ENCODE data around the gene ADAMTS6. TPM values are rescaled to one million over a fixed set of nuclear protein-coding genes. Genes with fewer than 3 reads are reported as not detected.
A peak's percentile ranks its signal among the peaks of the same experiment; 100 is the strongest.

The ADAMTS6 gene
- polyA plus RNA-seq, 1 experiment, result 28.0 TPM

GRCh38 chr5:65128226-65128625 lies 353.5 kb downstream of the ADAMTS6 start:
- POLR2A ChIA-PET, result interaction anchor here (1.1 kb wide), 1 partner anchor 352 kb away, joined by 3 read pairs; no protein-coding TSS in a partner anchor
- Histone ChIP-seq H3K27me3 (ENCODE audit: control insufficient read depth, insufficient read depth, low read length) (no peaks in the 10 kb centered on the region), H3K4me3 (ENCODE audit: low read depth, low read length) (no peak overlapping the region), H3K36me3 (ENCODE audit: control insufficient read depth, insufficient read depth, low read length) (no peaks in the 10 kb centered on the region)
- CTCF ChIA-PET, result interaction anchor here (1.2 kb wide), 1 partner anchor 28 kb away, joined by 5 read pairs; no protein-coding TSS in a partner anchor
- no peak for DNase-seq (ENCODE audit: low read depth)
- no peak for TF ChIP-seq CTCF (IDR thresholded peaks at IDR 0.05; ENCODE audit: insufficient read depth, low read depth, low read length)

- H3K4me3 ChIP-seq (ENCODE audit: low read depth, low read length), result no peak overlapping the region
- no peaks in the 10 kb centered on the region for H3K27me3 ChIP-seq (ENCODE audit: control insufficient read depth, insufficient read depth, low read length)
- ChIA-PET POLR2A (interaction anchor here (0.6 to 1.1 kb wide), 2 partner anchors 92 to 353 kb away, joined by 3 read pairs; no protein-coding TSS in a partner anchor), CTCF (interaction anchor here (1.3 kb wide), 1 partner anchor 355 kb away, joined by 3 read pairs; no protein-coding TSS in a partner anchor)
- peak; percentile 31 for DNase-seq (ENCODE audit: low read depth)
- TF ChIP-seq CTCF (IDR thresholded peaks at IDR 0.05; ENCODE audit: insufficient read depth, low read depth, low read length), result no peak
- H3K36me3 ChIP-seq (ENCODE audit: control insufficient read depth, insufficient read depth, low read length), result no peaks in the 10 kb centered on the region
These were observed 354.4 kb downstream of the ADAMTS6 start for GRCh38 chr5:65127161-65127901.

- H3K27me3 ChIP-seq (ENCODE audit: control insufficient read depth, insufficient read depth, low read length), result no peaks in the 10 kb centered on the region
- ChIA-PET CTCF (interaction anchor here (1.3 kb wide), 1 partner anchor 356 kb away, joined by 3 read pairs; no protein-coding TSS in a partner anchor), POLR2A (interaction anchor here (0.6 kb wide), 1 partner anchor 91 kb away, joined by 3 read pairs; no protein-coding TSS in a partner anchor)
- DNase-seq (ENCODE audit: low read depth), result no peak
- no peaks in the 10 kb centered on the region for H3K36me3 ChIP-seq (ENCODE audit: control insufficient read depth, insufficient read depth, low read length)
- TF ChIP-seq CTCF (IDR thresholded peaks at IDR 0.05; ENCODE audit: insufficient read depth, low read depth, low read length), result no peak
- no peak overlapping the region for H3K4me3 ChIP-seq (ENCODE audit: low read depth, low read length)
These were observed 355.1 kb downstream of the ADAMTS6 start for GRCh38 chr5:65126542-65127069.

- DNase-seq (ENCODE audit: low read depth), result no peak
These were observed 355.9 kb downstream of the ADAMTS6 start for GRCh38 chr5:65125591-65126541.

More at GRCh38 chr5:65125591-65126541, 355.9 kb downstream of the ADAMTS6 start:
- no peaks in the 10 kb centered on the region for H3K27me3 ChIP-seq (ENCODE audit: control insufficient read depth, insufficient read depth, low read length)
- H3K36me3 ChIP-seq (ENCODE audit: control insufficient read depth, insufficient read depth, low read length), result no peaks in the 10 kb centered on the region
- no peak overlapping the region for H3K4me3 ChIP-seq (ENCODE audit: low read depth, low read length)
- no peak for TF ChIP-seq CTCF (IDR thresholded peaks at IDR 0.05; ENCODE audit: insufficient read depth, low read depth, low read length)
- ChIA-PET POLR2A (no interaction called here), CTCF (interaction anchor here (0.5 to 1.3 kb wide), 4 partner anchors 22 to 384 kb away, joined by 3 to 5 read pairs (median 4); no protein-coding TSS in a partner anchor)

Data from BJ (cell line).